ENCODE measurements around the gene ANGEL1.

ANGEL1 gene

DNA sequence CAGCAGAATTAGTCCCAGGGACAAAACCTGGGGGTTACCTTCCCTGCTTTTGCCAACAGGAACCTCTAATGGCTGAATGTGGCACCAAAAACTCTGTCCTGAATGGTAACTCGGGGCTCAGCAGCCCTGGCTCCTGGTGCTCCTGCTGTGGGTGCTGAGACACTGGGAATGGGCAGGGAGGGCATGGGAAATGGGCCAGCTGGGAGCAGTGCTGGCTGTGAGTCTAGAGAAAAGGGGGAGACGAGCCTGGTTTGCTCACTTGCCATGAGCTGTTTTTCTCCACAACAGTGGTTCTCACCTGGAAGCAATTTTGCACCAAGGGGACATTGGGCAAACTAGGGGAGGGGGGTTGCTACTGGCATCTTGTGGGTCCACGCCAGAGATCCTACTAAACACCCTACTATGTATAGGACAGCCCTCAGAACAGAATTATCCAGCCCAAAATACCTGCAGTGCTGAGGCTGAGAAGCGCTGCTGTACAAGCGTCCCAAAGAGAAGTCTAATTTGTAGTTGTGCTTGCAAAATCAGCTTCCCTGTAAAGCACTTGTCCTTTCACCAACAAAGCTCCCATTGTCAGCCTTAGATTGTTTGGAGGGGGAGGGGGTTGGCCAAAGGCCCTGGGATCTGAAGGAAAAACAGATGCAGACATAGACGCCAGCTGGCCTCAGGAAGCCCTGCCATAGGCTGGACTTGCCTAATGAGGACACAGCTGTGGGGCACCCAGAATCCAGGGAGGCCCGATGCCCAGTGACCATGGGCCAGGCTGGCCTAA is 17.2 kb upstream of the ANGEL1 start:
- Histone ChIP-seq H3K36me3 (ENCODE audit: control insufficient read depth, insufficient read depth, low read length) (no peaks in the 10 kb centered on the region), H3K27me3 (ENCODE audit: control insufficient read depth, insufficient read depth, low read length) (no peaks in the 10 kb centered on the region), H3K27ac (no peak overlapping the region), H3K4me1 (no peaks in the 10 kb centered on the region), H2AFZ (no peak overlapping the region), H3K4me3 (ENCODE audit: low read depth, low read length) (no peak overlapping the region), H3K9ac (no peak overlapping the region), H3K79me2 (no peaks in the 10 kb centered on the region), H3K4me2 (ENCODE audit: low read length) (no peak overlapping the region), H3K9me3 (ENCODE audit: control insufficient read depth, low read length) (no peaks in the 10 kb centered on the region)
- TF ChIP-seq CTCF (IDR thresholded peaks at IDR 0.05) = no peak

GRCh38 chr14:76829013-76829365 is 16.3 kb upstream of the ANGEL1 start:
- no peak for TF ChIP-seq CTCF (IDR thresholded peaks at IDR 0.05)
- no peak overlapping the region for H3K27ac ChIP-seq
- no peaks in the 10 kb centered on the region for H3K27me3 ChIP-seq (ENCODE audit: control insufficient read depth, insufficient read depth, low read length)
- no peak overlapping the region for H2AFZ ChIP-seq
- no peak overlapping the region for H3K4me2 ChIP-seq (ENCODE audit: low read length)
- no peak overlapping the region for H3K4me3 ChIP-seq (ENCODE audit: low read depth, low read length)
- no peaks in the 10 kb centered on the region for H3K79me2 ChIP-seq
- H3K9ac ChIP-seq = no peak overlapping the region
- H3K4me1 ChIP-seq = no peaks in the 10 kb centered on the region
- H3K36me3 ChIP-seq (ENCODE audit: control insufficient read depth, insufficient read depth, low read length) = no peaks in the 10 kb centered on the region
- H3K9me3 ChIP-seq (ENCODE audit: control insufficient read depth, low read length) = no peaks in the 10 kb centered on the region

DNA sequence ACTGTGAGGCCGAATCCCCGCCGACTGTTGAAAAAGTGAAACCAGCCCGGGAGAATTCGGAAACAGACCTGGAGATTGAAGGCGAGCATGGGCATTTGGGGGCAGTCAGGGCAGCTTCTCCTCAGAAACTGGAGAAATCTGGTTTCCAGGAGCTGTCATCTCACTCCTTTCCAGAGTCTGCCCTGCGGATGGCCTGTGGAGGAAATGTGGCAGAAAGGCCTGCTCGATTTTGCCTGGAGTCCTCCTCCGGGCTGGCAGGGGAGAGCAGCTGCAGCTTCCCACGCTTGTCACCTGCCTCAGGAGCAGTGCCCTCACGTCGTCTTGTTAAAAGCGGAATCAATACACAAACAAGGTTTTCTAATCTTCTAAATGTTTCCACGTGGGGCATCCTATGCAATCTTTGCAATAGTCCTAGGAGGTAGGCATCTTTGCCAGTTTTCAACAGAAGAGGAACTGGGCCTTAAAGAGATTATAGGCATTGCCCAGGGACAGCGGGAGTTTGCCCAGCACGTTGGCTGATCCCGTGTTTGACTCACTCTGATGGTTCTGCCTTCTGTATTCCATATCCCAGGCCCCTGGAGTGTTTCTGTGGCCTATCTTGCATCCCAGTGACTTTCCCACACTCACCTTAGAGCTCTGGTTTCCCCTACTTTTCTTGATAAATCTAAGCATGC is 15.8 kb upstream of the ANGEL1 start:
- no peak overlapping the region for H2AFZ ChIP-seq
- H3K4me3 ChIP-seq (ENCODE audit: low read depth, low read length) = no peak overlapping the region
- no peaks in the 10 kb centered on the region for H3K4me1 ChIP-seq
- no peak overlapping the region for H3K4me2 ChIP-seq (ENCODE audit: low read length)
- no peak overlapping the region for H3K9ac ChIP-seq
- H3K9me3 ChIP-seq (ENCODE audit: control insufficient read depth, low read length) = no peaks in the 10 kb centered on the region
- no peak overlapping the region for H3K27ac ChIP-seq
- no peak for TF ChIP-seq CTCF (IDR thresholded peaks at IDR 0.05)
- no peaks in the 10 kb centered on the region for H3K79me2 ChIP-seq
- no peaks in the 10 kb centered on the region for H3K36me3 ChIP-seq (ENCODE audit: control insufficient read depth, insufficient read depth, low read length)
- H3K27me3 ChIP-seq (ENCODE audit: control insufficient read depth, insufficient read depth, low read length) = no peaks in the 10 kb centered on the region

DNA sequence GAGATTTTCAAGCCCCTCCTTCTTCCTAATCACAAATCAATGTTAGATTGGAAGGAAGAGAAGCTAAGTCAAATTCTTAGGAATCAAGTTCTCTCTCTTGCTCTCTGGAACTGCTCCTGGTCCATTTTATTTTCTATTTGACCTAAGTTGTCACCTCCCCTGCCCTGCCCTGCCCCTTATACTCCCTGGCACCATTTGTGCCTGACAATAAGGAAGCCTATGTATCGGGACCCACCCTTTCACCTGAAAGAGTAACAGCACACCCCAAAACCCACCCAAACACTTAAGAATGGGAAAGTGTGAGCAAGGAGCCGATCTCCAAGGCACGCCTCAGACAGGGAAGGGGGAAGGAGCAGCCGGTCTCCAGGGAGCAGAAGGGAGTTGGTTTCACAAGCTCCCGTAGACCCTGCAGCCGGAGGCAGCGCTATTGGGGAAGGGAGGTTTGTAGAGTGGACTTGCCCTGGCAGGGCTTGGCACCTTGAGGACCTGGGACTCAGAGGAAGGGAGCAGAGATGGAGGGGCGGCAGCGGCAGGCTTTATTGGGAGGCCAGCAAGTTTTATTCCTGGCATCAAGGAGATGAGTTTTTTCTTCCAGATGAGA is 15.1 kb upstream of the ANGEL1 start:
- Histone ChIP-seq H3K27ac (no peak overlapping the region), H3K9me3 (ENCODE audit: control insufficient read depth, low read length) (no peaks in the 10 kb centered on the region), H3K4me2 (ENCODE audit: low read length) (no peak overlapping the region), H3K9ac (no peak overlapping the region), H3K27me3 (ENCODE audit: control insufficient read depth, insufficient read depth, low read length) (no peaks in the 10 kb centered on the region), H3K4me1 (no peaks in the 10 kb centered on the region), H3K79me2 (no peaks in the 10 kb centered on the region), H2AFZ (no peak overlapping the region), H3K36me3 (ENCODE audit: control insufficient read depth, insufficient read depth, low read length) (no peaks in the 10 kb centered on the region), H3K4me3 (ENCODE audit: low read depth, low read length) (no peak overlapping the region)
- TF ChIP-seq CTCF (IDR thresholded peaks at IDR 0.05) = no peak

Data from parathyroid adenoma (tissue), 2 donors.